Panc1 (cell line): ENCODE data around the gene BNIP5.

Experiments
- CTCF ChIP-seq: fragments of 450-650 bp; IDR thresholded peaks from 2 replicates; pipeline ENCODE4 v1.5.1; 2017; ENCODE audit warnings: mild to moderate bottlenecking
- POLR2AphosphoS5 ChIP-seq: IDR thresholded peaks from 2 replicates; pipeline ENCODE4 v1.6.1; 2012; ENCODE audit warnings: mild to moderate bottlenecking, low read depth, low read length, moderate library complexity
- TF ChIP-seq, protein P1 (sequence below), 2 experiments: IDR thresholded peaks; 2 replicates each; pipeline ENCODE4 v1.6.1; 2011 to 2012; ENCODE audit warnings: low read depth in 2 of 2, control low read depth in 1 of 2, low read length in 1 of 2, mild to moderate bottlenecking in 1 of 2, moderate library complexity in 1 of 2; ENCODE audit not compliant: insufficient read depth in 1 of 2

DNA sequence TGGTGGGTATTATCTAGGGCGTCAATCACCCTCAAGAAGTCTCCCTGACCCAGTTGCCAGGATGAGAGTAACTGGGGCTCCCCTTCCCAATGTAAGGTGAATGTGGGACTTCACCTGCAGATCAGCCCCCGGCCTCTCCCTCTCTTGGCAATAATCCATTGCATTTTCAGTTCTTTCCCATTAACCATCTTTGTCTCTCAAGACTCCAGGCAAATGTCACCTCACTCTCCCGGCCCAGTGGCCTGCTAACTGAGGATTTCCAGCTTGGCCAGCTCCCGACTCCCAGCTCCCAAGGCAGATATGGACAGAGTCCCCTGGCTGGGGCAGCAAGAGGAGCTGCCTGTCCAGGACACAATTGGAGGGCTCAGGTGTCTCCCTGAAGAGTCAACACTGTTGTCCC is 43.5 kb upstream of the BNIP5 start:
- TF ChIP-seq CTCF (no peak), POLR2AphosphoS5 (no peak)
- TF ChIP-seq, protein P1, sequence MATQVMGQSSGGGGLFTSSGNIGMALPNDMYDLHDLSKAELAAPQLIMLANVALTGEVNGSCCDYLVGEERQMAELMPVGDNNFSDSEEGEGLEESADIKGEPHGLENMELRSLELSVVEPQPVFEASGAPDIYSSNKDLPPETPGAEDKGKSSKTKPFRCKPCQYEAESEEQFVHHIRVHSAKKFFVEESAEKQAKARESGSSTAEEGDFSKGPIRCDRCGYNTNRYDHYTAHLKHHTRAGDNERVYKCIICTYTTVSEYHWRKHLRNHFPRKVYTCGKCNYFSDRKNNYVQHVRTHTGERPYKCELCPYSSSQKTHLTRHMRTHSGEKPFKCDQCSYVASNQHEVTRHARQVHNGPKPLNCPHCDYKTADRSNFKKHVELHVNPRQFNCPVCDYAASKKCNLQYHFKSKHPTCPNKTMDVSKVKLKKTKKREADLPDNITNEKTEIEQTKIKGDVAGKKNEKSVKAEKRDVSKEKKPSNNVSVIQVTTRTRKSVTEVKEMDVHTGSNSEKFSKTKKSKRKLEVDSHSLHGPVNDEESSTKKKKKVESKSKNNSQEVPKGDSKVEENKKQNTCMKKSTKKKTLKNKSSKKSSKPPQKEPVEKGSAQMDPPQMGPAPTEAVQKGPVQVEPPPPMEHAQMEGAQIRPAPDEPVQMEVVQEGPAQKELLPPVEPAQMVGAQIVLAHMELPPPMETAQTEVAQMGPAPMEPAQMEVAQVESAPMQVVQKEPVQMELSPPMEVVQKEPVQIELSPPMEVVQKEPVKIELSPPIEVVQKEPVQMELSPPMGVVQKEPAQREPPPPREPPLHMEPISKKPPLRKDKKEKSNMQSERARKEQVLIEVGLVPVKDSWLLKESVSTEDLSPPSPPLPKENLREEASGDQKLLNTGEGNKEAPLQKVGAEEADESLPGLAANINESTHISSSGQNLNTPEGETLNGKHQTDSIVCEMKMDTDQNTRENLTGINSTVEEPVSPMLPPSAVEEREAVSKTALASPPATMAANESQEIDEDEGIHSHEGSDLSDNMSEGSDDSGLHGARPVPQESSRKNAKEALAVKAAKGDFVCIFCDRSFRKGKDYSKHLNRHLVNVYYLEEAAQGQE (IDR thresholded peaks at IDR 0.05; ENCODE audit: insufficient read depth in 1 of 2, low read depth in 2 of 2, low read length in 1 of 2) = no peak
